ENCODE data around the gene GIPR.

DNA sequence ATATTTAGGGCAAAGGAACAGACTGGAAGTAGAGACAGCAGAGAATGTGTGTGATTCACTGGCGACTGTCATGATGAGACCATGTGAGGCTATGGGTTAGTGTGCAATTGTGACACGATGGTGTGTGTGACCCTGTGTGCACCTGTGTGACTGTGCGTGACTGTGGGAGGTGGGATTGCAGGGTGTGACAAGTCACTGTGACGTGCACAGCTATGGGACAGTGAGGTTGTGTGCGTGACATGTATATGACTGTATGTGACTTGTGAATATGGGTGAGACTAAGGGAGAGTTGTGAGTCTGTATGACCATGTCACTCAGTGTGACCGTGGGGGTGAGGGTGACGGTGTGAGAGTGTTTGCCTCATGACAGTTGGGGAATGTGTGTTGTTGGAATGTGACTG is 3.4 kb upstream of the GIPR start:
- TF ChIP-seq, protein P1, sequence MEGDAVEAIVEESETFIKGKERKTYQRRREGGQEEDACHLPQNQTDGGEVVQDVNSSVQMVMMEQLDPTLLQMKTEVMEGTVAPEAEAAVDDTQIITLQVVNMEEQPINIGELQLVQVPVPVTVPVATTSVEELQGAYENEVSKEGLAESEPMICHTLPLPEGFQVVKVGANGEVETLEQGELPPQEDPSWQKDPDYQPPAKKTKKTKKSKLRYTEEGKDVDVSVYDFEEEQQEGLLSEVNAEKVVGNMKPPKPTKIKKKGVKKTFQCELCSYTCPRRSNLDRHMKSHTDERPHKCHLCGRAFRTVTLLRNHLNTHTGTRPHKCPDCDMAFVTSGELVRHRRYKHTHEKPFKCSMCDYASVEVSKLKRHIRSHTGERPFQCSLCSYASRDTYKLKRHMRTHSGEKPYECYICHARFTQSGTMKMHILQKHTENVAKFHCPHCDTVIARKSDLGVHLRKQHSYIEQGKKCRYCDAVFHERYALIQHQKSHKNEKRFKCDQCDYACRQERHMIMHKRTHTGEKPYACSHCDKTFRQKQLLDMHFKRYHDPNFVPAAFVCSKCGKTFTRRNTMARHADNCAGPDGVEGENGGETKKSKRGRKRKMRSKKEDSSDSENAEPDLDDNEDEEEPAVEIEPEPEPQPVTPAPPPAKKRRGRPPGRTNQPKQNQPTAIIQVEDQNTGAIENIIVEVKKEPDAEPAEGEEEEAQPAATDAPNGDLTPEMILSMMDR (IDR thresholded peaks at IDR 0.05), result no peak
- TF ChIP-seq POLR2A (IDR thresholded peaks at IDR 0.05), result no peak

Data from thyroid gland (tissue), 4 donors.